Keratinocyte (primary cell): ENCODE measurements around the gene LIPH. TPM values are rescaled to one million over a fixed set of nuclear protein-coding genes. Genes with fewer than 3 reads are reported as not detected.

Experiments
- DNase-seq: peaks from one replicate; pipeline ENCODE4 v3.0.0-alpha.2; 2011; ENCODE audit warnings: low read depth, missing footprints, low spot score
- FAIRE-seq: peaks from 2 replicates; lab custom pipeline; 2011; peaks lifted over from hg19 to GRCh38; lab: Jason Lieb, UNC
- H2AFZ ChIP-seq: 2 replicates; pipeline ENCODE4 v1.6.0; 2012; ENCODE audit warnings: low read length, control low read depth, inconsistent platforms; ENCODE audit not compliant: control insufficient read depth
- H3K27ac ChIP-seq: 2 replicates; pipeline ENCODE4 v1.5.1; 2011; ENCODE audit warnings: low read length; ENCODE audit not compliant: control insufficient read depth, insufficient read depth
- H3K27me3 ChIP-seq: 3 replicates; pipeline ENCODE4 v1.6.0; 2011; ENCODE audit warnings: low read length; ENCODE audit not compliant: control insufficient read depth, insufficient read depth; ENCODE audit errors: extremely low read depth
- H3K36me3 ChIP-seq, 2 experiments: 2 replicates in 1 of 2; 3 replicates in 1 of 2; pipeline ENCODE4 v1.5.1; 2011; ENCODE audit warnings: low read length in 2 of 2, mild to moderate bottlenecking in 1 of 2; ENCODE audit not compliant: control insufficient read depth in 2 of 2, insufficient read depth in 2 of 2; ENCODE audit errors: extremely low read depth in 1 of 2
- H3K4me1 ChIP-seq: 3 replicates; pipeline ENCODE4 v1.5.1; 2011; ENCODE audit warnings: low read length; ENCODE audit not compliant: control insufficient read depth, insufficient read depth; ENCODE audit errors: extremely low read depth
- H3K4me2 ChIP-seq: 3 replicates; pipeline ENCODE4 v1.6.0; 2011; ENCODE audit warnings: low read depth, low read length; ENCODE audit not compliant: control insufficient read depth, insufficient read depth; ENCODE audit errors: extremely low read depth
- H3K4me3 ChIP-seq, 3 experiments: fragments of 200-600 bp in 1 of 3; sonication (generic) in 1 of 3; 2 replicates in 2 of 3; 3 replicates in 1 of 3; pipeline ENCODE4 v1.5.1; 2011 to 2016; ENCODE audit warnings: low read length in 3 of 3, mild to moderate bottlenecking in 3 of 3, control low read depth in 2 of 3, inconsistent platforms in 1 of 3, low read depth in 1 of 3, mixed read lengths in 1 of 3, mixed run types in 1 of 3, moderate library complexity in 1 of 3; ENCODE audit not compliant: control insufficient read depth in 2 of 3, insufficient read depth in 2 of 3; ENCODE audit errors: extremely low read depth in 1 of 3
- H3K79me2 ChIP-seq: 2 replicates; pipeline ENCODE4 v1.6.0; 2012; ENCODE audit warnings: low read length; ENCODE audit not compliant: control insufficient read depth, insufficient read depth
- H3K9ac ChIP-seq: 3 replicates; pipeline ENCODE4 v1.6.0; 2011; ENCODE audit warnings: low read length; ENCODE audit not compliant: control insufficient read depth, insufficient read depth; ENCODE audit errors: extremely low read depth
- H3K9me1 ChIP-seq: 3 replicates; pipeline ENCODE4 v1.6.0; 2011; ENCODE audit warnings: low read length; ENCODE audit not compliant: control insufficient read depth, insufficient read depth; ENCODE audit errors: extremely low read depth
- H3K9me3 ChIP-seq: 2 replicates; pipeline ENCODE4 v1.5.1; 2012; ENCODE audit warnings: low read depth, low read length; ENCODE audit not compliant: control insufficient read depth
- H4K20me1 ChIP-seq: 3 replicates; pipeline ENCODE4 v1.6.0; 2011; ENCODE audit warnings: low read length; ENCODE audit not compliant: control insufficient read depth, insufficient read depth; ENCODE audit errors: extremely low read depth
- EZH2 ChIP-seq: IDR thresholded peaks from one replicate; pipeline ENCODE4 v1.6.1; 2012; ENCODE audit warnings: inconsistent platforms, mild to moderate bottlenecking, low read length, moderate library complexity
- dilution Hi-C: fragments of 300-500 bp; cut with MboI; formaldehyde crosslinking; loops from one replicate; pipeline ENCODE4 v1.7.0; 2020; ENCODE audit warnings: low sequenced_read_pairs; ENCODE audit not compliant: extremely low pct_ligation_motif_present
- polyA plus RNA-seq, 5 experiments: library from polyadenylated mRNA; depleted of rRNA in 3 of 5; stranded (reverse) in 3 of 5; stranded (forward) in 1 of 5; unstranded in 1 of 5; fragments of >200 nt; gene quantifications; 1 replicate in 1 of 5; 2 replicates in 3 of 5; 3 replicates in 1 of 5; pipeline versions ENCODE4 v1.2.1 to v1.2.3, GENCODE V29; 2011 to 2012; ENCODE audit warnings: missing spikeins in 2 of 5, low read depth in 1 of 5, low replicate concordance in 1 of 5
- TF ChIP-seq, protein P1 (sequence below), 3 experiments: IDR thresholded peaks in 1 of 3; conservative IDR thresholded peaks in 1 of 3; optimal IDR thresholded peaks in 1 of 3; 2 replicates in 2 of 3; 3 replicates in 1 of 3; pipeline versions ENCODE3 to v1.5.1; 2011; ENCODE audit warnings: low read length in 3 of 3, mild to moderate bottlenecking in 3 of 3, moderate library complexity in 2 of 3, control low read depth in 1 of 3, inconsistent platforms in 1 of 3; ENCODE audit not compliant: insufficient read depth in 2 of 3; ENCODE audit errors: extremely low read depth in 1 of 3

The LIPH gene
- polyA plus RNA-seq, 1 donor (not counting 4 experiments of a cell fraction or from before 2014, with no cell fraction given), result 1.1 TPM

- FAIRE-seq (no peak), DNase-seq (no peak)
- Histone ChIP-seq H3K9me3 (no peaks in the 10 kb centered on the region), H2AFZ (no peak overlapping the region), H3K4me2 (no peak overlapping the region), H3K36me3 (no peaks in the 10 kb centered on the region), H3K27me3 (no peaks in the 10 kb centered on the region), H3K9me1 (no peaks in the 10 kb centered on the region), H3K4me3 (no peak overlapping the region), H3K4me1 (no peaks in the 10 kb centered on the region), H3K79me2 (no peaks in the 10 kb centered on the region), H3K27ac (no peak overlapping the region), H4K20me1 (no peaks in the 10 kb centered on the region), H3K9ac (no peak overlapping the region)
- no peak for TF ChIP-seq EZH2
- TF ChIP-seq, protein P1, sequence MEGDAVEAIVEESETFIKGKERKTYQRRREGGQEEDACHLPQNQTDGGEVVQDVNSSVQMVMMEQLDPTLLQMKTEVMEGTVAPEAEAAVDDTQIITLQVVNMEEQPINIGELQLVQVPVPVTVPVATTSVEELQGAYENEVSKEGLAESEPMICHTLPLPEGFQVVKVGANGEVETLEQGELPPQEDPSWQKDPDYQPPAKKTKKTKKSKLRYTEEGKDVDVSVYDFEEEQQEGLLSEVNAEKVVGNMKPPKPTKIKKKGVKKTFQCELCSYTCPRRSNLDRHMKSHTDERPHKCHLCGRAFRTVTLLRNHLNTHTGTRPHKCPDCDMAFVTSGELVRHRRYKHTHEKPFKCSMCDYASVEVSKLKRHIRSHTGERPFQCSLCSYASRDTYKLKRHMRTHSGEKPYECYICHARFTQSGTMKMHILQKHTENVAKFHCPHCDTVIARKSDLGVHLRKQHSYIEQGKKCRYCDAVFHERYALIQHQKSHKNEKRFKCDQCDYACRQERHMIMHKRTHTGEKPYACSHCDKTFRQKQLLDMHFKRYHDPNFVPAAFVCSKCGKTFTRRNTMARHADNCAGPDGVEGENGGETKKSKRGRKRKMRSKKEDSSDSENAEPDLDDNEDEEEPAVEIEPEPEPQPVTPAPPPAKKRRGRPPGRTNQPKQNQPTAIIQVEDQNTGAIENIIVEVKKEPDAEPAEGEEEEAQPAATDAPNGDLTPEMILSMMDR (optimal IDR thresholded peaks at IDR 0.05 in 1 of 3, IDR thresholded peaks at IDR 0.05 in 1 of 3, conservative IDR thresholded peaks at IDR 0.05 in 1 of 3; ENCODE audit: extremely low read depth in 1 of 3, insufficient read depth in 2 of 3, low read length in 3 of 3), result no peak
- dilution Hi-C loops, result no loop called here
These were observed 44.5 kb downstream of the LIPH start for GRCh38 chr3:185507883-185508282.

- Histone ChIP-seq H3K9ac (no peak overlapping the region), H3K9me1 (no peaks in the 10 kb centered on the region), H3K36me3 (no peaks in the 10 kb centered on the region), H2AFZ (no peak overlapping the region), H3K4me2 (no peak overlapping the region), H3K27me3 (no peaks in the 10 kb centered on the region), H3K4me3 (no peak overlapping the region), H4K20me1 (no peaks in the 10 kb centered on the region), H3K4me1 (no peaks in the 10 kb centered on the region), H3K79me2 (no peaks in the 10 kb centered on the region), H3K9me3 (no peaks in the 10 kb centered on the region), H3K27ac (no peak overlapping the region)
- dilution Hi-C loops, result no loop called here
- FAIRE-seq (no peak), DNase-seq (no peak)
- TF ChIP-seq EZH2, result no peak
- TF ChIP-seq, protein P1 (optimal IDR thresholded peaks at IDR 0.05 in 1 of 3, IDR thresholded peaks at IDR 0.05 in 1 of 3, conservative IDR thresholded peaks at IDR 0.05 in 1 of 3; ENCODE audit: extremely low read depth in 1 of 3, insufficient read depth in 2 of 3, low read length in 3 of 3), result no peak
These were observed 47.8 kb downstream of the LIPH start for GRCh38 chr3:185504636-185505035.
